Measurements from ENCODE around the gene CCDC38. TPM values are rescaled to one million over a fixed set of nuclear protein-coding genes. Genes with fewer than 3 reads are reported as not detected.
A peak's percentile ranks its signal among the peaks of the same experiment; 100 is the strongest.

The CCDC38 gene
- polyA plus RNA-seq, 1 experiment, result not detected

DNA sequence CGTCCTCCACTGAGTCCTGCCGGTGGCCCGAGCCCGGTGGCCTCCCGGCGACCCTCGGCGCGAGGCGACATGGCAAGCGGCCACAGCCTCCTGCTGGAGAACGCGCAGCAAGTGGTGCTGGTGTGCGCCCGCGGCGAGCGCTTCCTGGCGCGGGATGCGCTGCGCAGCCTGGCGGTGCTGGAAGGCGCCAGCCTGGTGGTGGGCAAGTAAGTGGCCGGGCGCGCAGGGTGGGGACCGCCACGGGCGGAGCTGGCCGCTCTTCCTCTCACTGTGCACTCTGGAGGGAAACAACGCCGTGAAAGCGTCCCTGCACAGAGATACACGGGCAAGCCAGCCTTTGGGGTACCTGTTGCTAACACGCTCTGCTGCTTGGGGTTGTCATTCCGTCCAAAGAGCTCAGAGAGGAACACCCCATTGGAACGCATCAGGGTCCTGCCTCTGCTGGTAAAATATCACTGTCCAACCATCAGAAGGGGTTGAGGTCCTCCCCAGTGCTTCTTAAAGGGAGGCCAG, 972 bp upstream of the CCDC38 start, which contains the start of gene AMDHD1:
AMDHD1 (plus strand) TSS at position 2 of the 513 bp plus-strand sequence; CDS start at position 70, 68 bp downstream.
- Histone ChIP-seq H3K4me3 (ENCODE audit: low read depth, low read length) (peak within 1 kb of the TSS; percentile 53), H3K36me3 (ENCODE audit: control insufficient read depth, insufficient read depth, low read length) (no peaks in the 10 kb centered on the region), H3K27me3 (ENCODE audit: control insufficient read depth, insufficient read depth, low read length) (no peaks in the 10 kb centered on the region)
- no peak for DNase-seq (ENCODE audit: low read depth)
- TF ChIP-seq, protein P1, sequence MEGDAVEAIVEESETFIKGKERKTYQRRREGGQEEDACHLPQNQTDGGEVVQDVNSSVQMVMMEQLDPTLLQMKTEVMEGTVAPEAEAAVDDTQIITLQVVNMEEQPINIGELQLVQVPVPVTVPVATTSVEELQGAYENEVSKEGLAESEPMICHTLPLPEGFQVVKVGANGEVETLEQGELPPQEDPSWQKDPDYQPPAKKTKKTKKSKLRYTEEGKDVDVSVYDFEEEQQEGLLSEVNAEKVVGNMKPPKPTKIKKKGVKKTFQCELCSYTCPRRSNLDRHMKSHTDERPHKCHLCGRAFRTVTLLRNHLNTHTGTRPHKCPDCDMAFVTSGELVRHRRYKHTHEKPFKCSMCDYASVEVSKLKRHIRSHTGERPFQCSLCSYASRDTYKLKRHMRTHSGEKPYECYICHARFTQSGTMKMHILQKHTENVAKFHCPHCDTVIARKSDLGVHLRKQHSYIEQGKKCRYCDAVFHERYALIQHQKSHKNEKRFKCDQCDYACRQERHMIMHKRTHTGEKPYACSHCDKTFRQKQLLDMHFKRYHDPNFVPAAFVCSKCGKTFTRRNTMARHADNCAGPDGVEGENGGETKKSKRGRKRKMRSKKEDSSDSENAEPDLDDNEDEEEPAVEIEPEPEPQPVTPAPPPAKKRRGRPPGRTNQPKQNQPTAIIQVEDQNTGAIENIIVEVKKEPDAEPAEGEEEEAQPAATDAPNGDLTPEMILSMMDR (IDR thresholded peaks at IDR 0.05; ENCODE audit: insufficient read depth, low read depth, low read length), result peak; percentile 34; the same call in 1 of the 2 replicates
- CTCF ChIA-PET, result interaction anchor here (1.6 to 2.0 kb wide), 3 partner anchors 9 to 24 kb away, joined by 4 to 7 read pairs (median 5); no protein-coding TSS in a partner anchor
- POLR2A ChIA-PET, result no interaction called here

DNA sequence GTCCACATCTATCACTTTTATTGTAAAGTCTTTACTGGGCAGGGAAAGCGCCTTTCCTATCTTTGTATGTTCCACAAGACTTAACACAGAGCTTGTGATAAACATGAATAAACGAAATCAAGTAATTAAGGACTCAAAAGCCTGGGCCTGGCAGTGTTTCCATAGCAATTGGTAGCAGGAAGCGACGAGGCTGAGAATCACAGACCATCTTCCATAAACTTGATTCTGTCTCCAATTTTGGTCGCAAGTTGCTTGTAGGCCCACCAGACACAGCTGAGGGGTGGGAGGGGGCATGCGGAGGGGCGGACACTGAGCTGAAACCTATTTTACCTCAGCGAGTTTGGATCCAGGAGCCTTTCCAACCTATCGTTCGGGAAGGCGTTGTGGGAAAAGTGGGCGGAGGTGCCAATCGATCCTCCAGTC, 302 bp downstream of the CCDC38 start:
- Histone ChIP-seq H3K4me3 (ENCODE audit: low read depth, low read length) (peak overlapping the region; percentile 53), H3K27me3 (ENCODE audit: control insufficient read depth, insufficient read depth, low read length) (no peaks in the 10 kb centered on the region), H3K36me3 (ENCODE audit: control insufficient read depth, insufficient read depth, low read length) (no peaks in the 10 kb centered on the region)
- DNase-seq (ENCODE audit: low read depth), result no peak
- TF ChIP-seq, protein P1 (IDR thresholded peaks at IDR 0.05; ENCODE audit: insufficient read depth, low read depth, low read length), result no peak
- CTCF ChIA-PET, result interaction anchor here (0.8 to 2.4 kb wide), 2 partner anchors 24 to 57 kb away, joined by 3 to 14 read pairs; no protein-coding TSS in a partner anchor
- POLR2A ChIA-PET, result no interaction called here

DNA sequence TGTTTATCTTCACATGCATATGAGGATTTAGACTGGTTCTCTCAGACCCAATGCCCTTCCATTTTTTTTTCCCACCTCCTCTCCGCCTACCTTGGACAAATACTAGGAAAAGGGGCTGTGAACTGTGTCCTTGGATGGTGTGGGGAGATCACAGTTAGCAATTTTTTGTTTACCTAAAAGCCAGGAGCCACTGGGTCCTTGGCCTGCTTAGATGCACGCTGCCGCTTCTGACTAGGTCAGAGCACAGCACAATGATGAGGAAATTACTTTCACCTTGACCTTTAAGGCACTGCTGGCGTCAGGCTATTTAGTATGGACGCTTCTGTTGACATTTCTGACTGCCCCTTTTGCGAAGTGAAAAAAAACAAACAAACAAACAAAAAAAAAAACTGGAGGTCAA, 1.9 kb downstream of the CCDC38 start:
- POLR2A ChIA-PET, result no interaction called here
- H3K4me3 ChIP-seq (ENCODE audit: low read depth, low read length), result no peak overlapping the region
- H3K36me3 ChIP-seq (ENCODE audit: control insufficient read depth, insufficient read depth, low read length), result no peaks in the 10 kb centered on the region
- CTCF ChIA-PET, result interaction anchor here (2.4 kb wide), 1 partner anchor 23 kb away, joined by 14 read pairs; no protein-coding TSS in a partner anchor
- no peaks in the 10 kb centered on the region for H3K27me3 ChIP-seq (ENCODE audit: control insufficient read depth, insufficient read depth, low read length)
- no peak for DNase-seq (ENCODE audit: low read depth)
- TF ChIP-seq, protein P1 (IDR thresholded peaks at IDR 0.05; ENCODE audit: insufficient read depth, low read depth, low read length), result no peak

DNA sequence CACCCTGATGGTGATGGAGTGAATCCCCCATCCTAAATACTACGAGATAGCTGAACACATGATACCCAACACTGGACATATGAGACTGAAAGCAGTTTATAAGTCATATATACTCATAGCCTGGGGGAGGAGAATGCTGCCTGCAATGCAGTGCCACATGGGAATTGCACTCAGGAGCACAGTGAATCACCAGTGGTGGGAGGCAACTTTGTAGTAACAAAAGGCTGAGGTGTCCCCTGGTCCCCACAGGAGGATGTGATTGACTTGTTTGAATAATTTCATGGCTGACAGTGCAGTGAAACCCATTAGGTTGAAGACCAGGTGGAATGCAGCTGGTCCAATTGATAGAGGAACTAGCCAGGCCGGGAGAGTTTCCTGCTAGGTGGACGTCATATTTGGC, 20.2 kb downstream of the CCDC38 start:
- POLR2A ChIA-PET, result no interaction called here
- Histone ChIP-seq H3K36me3 (ENCODE audit: control insufficient read depth, insufficient read depth, low read length) (no peaks in the 10 kb centered on the region), H3K27me3 (ENCODE audit: control insufficient read depth, insufficient read depth, low read length) (0 out of 2 replicates have a peak, but pooled peaks cover 2% of the 10 kb centered on the region), H3K4me3 (ENCODE audit: low read depth, low read length) (no peak overlapping the region)
- CTCF ChIA-PET, result no interaction called here
- TF ChIP-seq, protein P1 (IDR thresholded peaks at IDR 0.05; ENCODE audit: insufficient read depth, low read depth, low read length), result no peak
- no peak for DNase-seq (ENCODE audit: low read depth)

DNA sequence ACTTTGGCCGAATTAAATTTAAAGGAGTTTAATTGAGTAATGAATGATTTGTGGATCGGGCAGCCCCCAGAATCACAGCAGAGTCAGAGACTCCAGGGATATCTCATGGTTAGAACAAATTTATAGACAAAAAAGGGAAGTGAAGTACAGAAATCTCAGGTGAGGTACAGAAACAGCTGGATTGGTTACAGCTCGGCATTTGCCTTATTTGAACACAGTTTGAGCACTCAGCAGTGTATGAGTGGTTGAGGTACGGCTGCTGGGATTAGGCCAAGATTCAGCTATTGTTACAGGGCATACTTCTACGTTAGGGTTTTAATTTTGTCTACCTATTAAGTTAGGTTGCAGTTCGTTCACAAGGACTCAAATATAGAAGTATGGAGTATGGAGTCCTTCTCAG, 23.3 kb downstream of the CCDC38 start:
- H3K36me3 ChIP-seq (ENCODE audit: control insufficient read depth, insufficient read depth, low read length), result no peaks in the 10 kb centered on the region
- no peak for DNase-seq (ENCODE audit: low read depth)
- 0 out of 2 replicates have a peak, but pooled peaks cover 2% of the 10 kb centered on the region for H3K27me3 ChIP-seq (ENCODE audit: control insufficient read depth, insufficient read depth, low read length)
- POLR2A ChIA-PET, result no interaction called here
- TF ChIP-seq, protein P1 (IDR thresholded peaks at IDR 0.05; ENCODE audit: insufficient read depth, low read depth, low read length), result no peak
- CTCF ChIA-PET, result interaction anchor here (0.7 to 4.7 kb wide), 18 partner anchors 10 to 597 kb away, joined by 3 to 41 read pairs (median 5); partner anchors contain the start of genes CCDC38 and HAL
- no peak overlapping the region for H3K4me3 ChIP-seq (ENCODE audit: low read depth, low read length)

All from BJ (cell line).